Measurements from ENCODE around the gene SH3GL2.

Gene SH3GL2

DNA sequence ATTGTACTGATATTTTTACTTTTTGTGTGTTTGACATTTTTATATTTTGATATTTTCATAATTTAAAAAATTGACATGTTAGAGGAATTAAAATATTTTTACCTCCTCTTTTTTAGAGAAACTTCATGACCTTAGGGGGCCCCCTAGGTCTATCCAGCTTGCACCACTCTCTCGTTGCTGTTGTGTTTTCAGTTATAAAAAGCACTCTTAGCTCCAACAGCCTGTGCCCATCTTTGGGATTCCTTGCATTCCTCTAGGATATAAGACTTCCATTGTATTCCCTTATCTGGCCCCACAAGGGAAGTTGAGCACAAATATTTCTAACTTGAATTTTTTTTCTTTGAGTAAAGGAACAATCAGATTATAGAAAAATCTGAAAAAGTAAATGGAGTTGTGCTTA is 245.3 kb downstream of the SH3GL2 start:
- DNase-seq, result no peak

DNA sequence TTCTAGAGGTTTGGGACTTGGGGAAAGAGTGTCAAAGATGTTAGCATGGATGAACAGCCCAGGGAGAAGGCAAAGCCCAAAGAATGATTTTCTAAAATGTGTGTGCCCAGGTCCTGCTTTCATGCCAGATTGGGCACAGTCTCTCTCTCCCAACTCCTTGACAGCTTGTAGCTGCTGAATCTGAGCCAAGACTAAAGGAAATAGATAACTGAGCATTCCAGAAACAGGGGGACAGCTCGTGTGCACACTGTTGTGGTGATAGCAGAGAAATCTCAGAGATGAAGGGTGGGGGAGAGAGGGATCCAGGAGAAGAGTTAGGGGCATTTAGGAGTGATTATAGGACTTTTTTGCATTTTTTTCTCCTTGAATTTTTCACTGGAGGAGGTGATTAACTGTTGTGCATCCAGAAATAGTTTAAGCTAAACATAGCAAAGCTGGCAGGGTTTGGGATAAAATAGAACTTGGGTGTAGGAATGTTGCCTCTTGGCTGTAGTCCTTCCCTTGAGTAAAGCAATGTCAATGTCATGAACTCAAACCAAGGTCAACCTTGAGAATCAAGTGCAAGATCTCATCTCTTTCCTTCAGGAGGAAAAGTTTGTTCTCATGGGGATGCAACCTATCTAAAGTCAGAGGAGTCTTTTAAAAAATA is 245.9 kb downstream of the SH3GL2 start:
- DNase-seq, result no peak

DNA sequence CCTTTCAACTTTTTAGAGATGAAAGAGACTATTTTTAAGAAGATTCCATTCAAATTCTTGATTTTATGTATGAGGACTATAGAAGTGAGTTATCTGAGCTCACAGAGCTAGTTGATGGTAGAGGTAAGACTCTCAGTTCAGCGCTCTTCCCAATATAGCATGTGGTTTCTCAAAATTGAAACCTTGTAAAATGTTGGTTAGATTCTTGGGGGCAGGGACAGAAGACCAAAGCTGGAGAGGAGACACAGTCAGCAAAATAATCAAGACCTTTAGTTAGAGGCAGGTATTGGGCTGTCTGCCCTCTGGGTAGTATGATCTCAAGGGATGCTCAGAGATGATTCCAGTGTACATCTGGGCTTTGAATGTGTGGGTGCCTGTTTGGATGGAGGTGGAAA is 246.4 kb downstream of the SH3GL2 start:
- no peak for DNase-seq

DNA sequence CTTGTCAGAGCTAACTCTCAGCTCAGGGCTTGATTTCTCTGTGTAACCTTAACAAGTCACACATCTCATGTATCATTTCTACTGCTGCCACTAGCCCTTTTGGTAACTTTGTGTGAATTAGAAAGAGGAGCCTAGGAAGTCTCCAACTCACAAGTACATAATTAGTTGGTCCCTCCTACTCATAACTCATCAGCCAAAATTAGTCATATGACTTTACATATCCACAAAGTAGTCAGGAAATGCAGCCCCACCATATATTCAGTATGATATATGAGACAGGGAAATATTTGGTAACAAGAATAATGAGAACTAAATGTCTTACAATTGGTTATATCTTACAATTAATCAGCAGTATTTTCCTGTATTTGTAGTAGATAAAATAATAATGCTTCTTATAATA is 250.2 kb downstream of the SH3GL2 start:
- no peak for DNase-seq

DNA sequence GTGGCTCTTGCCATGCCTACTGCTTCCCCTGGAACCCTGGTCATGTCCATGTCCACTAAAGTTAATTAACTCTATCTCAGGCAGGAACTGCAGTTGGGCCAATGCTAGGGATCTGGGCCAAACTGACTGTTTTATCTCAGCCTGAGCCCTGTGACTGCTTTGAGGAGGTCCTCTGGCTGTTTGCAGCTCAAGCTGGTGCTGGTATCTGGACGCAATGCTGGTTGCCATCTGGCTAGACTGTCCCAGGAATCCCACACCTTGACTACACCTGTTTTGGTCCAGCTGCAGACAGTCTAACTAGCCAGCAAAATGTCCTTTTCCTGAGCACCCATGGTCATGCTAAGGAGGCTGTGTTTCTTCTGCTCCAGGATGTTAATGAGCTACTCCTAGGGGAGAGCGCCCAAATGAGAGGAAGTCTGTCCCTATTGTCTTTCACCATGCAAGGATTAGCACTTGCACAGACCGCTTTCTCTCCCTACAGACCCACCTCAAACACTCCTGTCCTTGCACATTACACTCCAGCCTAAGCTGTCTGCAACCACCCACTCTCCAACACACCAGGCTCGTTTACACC is 251.0 kb downstream of the SH3GL2 start:
- no peak for DNase-seq

DNA sequence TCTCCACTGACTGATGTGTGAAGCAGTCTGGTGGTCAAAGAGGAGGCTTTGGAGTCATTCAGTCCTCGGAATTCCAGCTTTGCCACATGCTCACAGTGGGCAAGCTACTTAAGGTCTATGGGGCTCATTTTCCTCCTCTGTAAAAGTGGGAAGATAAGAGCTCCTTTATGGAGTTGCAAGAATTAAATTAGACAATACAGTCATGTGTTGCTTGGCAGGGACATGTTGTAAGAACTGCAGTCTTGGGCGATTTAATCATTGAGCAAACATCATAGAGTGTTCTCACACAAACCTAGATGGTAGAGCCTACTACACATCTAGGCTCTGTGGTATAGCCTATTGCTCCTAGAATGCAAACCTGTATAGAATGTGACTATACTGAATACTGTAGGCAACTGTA is 253.9 kb downstream of the SH3GL2 start:
- DNase-seq, result no peak

DNA sequence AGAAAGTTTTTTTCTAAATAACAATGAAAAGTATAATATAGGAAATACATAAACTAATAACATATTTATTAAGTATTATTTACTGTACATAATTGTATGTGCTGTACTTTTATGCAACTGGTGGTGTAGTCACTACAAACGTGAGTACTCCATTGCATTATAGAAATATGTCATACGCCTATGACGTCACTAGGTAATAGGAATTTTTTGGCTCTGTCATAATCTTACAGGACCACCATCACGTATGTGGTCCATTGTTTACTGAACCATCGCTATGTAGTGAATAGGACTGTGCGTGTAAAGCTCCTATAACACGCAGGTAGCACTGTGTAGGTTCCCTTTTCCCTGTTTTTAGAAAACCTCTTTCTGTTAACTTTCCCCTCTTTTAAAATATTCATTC is 255.0 kb downstream of the SH3GL2 start:
- DNase-seq, result no peak

- no peak for DNase-seq
Measured at GRCh38 chr9:17837965-17838364, 259.1 kb downstream of the SH3GL2 start.

GRCh38 chr9:17839776-17840175 is 260.9 kb downstream of the SH3GL2 start:
- DNase-seq, result no peak

- no peak for DNase-seq
Measured at GRCh38 chr9:17843236-17843635, 264.4 kb downstream of the SH3GL2 start.

Measured in inflammatory macrophage (primary cell).